Fibroblast of lung (primary cell): ENCODE data around the gene SNN. TPM values are rescaled to one million over a fixed set of nuclear protein-coding genes. Genes with fewer than 3 reads are reported as not detected.

Experiments used
- DNase-seq, 2 donors: peaks; one replicate each; pipeline versions ENCODE4 v3.0.0 to v3.0.0-alpha.2; 2010; ENCODE audit warnings: low read depth in 2 of 2
- H2AFZ ChIP-seq: 2 replicates; pipeline ENCODE4 v1.5.1; 2012; ENCODE audit warnings: low read length, control low read depth, inconsistent platforms
- H3K27ac ChIP-seq: 2 replicates; pipeline ENCODE4 v1.5.1; 2011; ENCODE audit warnings: low read length, control low read depth; ENCODE audit not compliant: insufficient read depth
- H3K27me3 ChIP-seq: 2 replicates; pipeline ENCODE4 v1.5.1; 2011; ENCODE audit warnings: mild to moderate bottlenecking, low read length; ENCODE audit not compliant: control insufficient read depth, insufficient read depth
- H3K36me3 ChIP-seq: 2 replicates; pipeline ENCODE4 v1.5.1; 2011; ENCODE audit warnings: low read length; ENCODE audit not compliant: control insufficient read depth, insufficient read depth
- H3K4me1 ChIP-seq: 2 replicates; pipeline ENCODE4 v1.5.1; 2011; ENCODE audit warnings: low read length; ENCODE audit not compliant: control insufficient read depth, insufficient read depth; ENCODE audit errors: extremely low read depth
- H3K4me2 ChIP-seq: 2 replicates; pipeline ENCODE4 v1.5.1; 2011; ENCODE audit warnings: low read length, control low read depth; ENCODE audit not compliant: insufficient read depth; ENCODE audit errors: extremely low read depth
- H3K4me3 ChIP-seq, 4 experiments: fragments of 200-600 bp in 1 of 4; sonication (generic) in 1 of 4; replicated peaks in 1 of 4; 2 replicates each; pipeline ENCODE4 v1.5.1; 2011 to 2016; ENCODE audit warnings: low read length in 4 of 4, low read depth in 3 of 4, mild to moderate bottlenecking in 3 of 4, control low read depth in 2 of 4, inconsistent platforms in 1 of 4, mixed read lengths in 1 of 4; ENCODE audit not compliant: insufficient read depth in 1 of 4; ENCODE audit errors: control extremely low read depth in 1 of 4
- H3K79me2 ChIP-seq: 2 replicates; pipeline ENCODE4 v1.5.1; 2012; ENCODE audit warnings: mild to moderate bottlenecking, low read length, inconsistent platforms; ENCODE audit not compliant: control insufficient read depth, insufficient read depth
- H3K9ac ChIP-seq: 2 replicates; pipeline ENCODE4 v1.5.1; 2011; ENCODE audit warnings: mild to moderate bottlenecking, low read length, control low read depth; ENCODE audit not compliant: insufficient read depth
- H3K9me3 ChIP-seq: 2 replicates; pipeline ENCODE4 v1.5.1; 2012; ENCODE audit warnings: low read depth, low read length; ENCODE audit not compliant: control insufficient read depth, insufficient read depth
- H4K20me1 ChIP-seq: 2 replicates; pipeline ENCODE4 v1.5.1; 2011; ENCODE audit warnings: low read length; ENCODE audit not compliant: control insufficient read depth, insufficient read depth; ENCODE audit errors: extremely low read depth
- EZH2 ChIP-seq: IDR thresholded peaks from 2 replicates; pipeline ENCODE4 v1.5.1; 2012; ENCODE audit warnings: low read length, control low read depth, mild to moderate bottlenecking; ENCODE audit errors: missing control alignments
- polyA plus RNA-seq, 2 donors: library from polyadenylated mRNA; depleted of rRNA in 1 of 2; stranded (reverse) in 1 of 2; unstranded in 1 of 2; fragments of >200 nt; gene quantifications; 2 replicates each; pipeline ENCODE4 v1.2.1, GENCODE V29; 2011 to 2012; ENCODE audit warnings: missing spikeins in 1 of 2
- total RNA-seq: library from RNA; depleted of rRNA; stranded (reverse); fragments of >200 nt; gene quantifications from 2 replicates; pipeline ENCODE4 v1.2.1, GENCODE V29; 2014
- TF ChIP-seq, protein P1 (sequence below), 2 donors: IDR thresholded peaks in 1 of 2; conservative IDR thresholded peaks in 1 of 2; 1 replicate in 1 of 2; 2 replicates in 1 of 2; pipeline ENCODE4 v1.5.1; 2011 to 2012; ENCODE audit warnings: low read length in 2 of 2, control low read depth in 1 of 2, inconsistent platforms in 1 of 2, low read depth in 1 of 2, mild to moderate bottlenecking in 1 of 2

The SNN gene
- total and polyA plus RNA-seq, 2 donors (not counting 1 experiment from before 2014, with no cell fraction given) = 17.5 to 24.9 TPM

DNA sequence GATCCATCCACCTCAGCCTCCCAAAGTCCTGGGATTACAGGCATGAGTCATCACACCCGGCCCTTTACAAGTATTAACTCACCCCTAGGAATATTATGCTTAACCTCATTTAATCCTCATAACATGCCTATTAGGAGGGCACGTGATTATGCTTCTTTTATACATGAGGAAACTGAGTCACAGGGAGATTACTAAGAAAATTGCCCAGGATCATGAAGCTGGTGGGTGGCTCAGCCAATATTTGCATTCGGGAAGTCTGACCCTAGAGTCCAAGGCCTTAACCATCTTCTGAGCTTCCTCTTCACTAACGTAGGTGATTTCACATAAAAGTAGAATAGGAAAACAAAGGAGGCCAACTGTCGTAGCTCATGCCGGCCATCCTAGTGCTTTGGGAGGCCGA is 19.0 kb upstream of the SNN start:
- no peaks in the 10 kb centered on the region for H3K27me3 ChIP-seq
- no peak overlapping the region for H2AFZ ChIP-seq
- no peak overlapping the region for H3K9ac ChIP-seq
- no peaks in the 10 kb centered on the region for H3K4me1 ChIP-seq
- no peak for DNase-seq
- H3K27ac ChIP-seq = no peak overlapping the region
- no peaks in the 10 kb centered on the region for H3K9me3 ChIP-seq
- no peaks in the 10 kb centered on the region for H3K79me2 ChIP-seq
- no peaks in the 10 kb centered on the region for H4K20me1 ChIP-seq
- H3K4me3 ChIP-seq = no peak overlapping the region
- no peaks in the 10 kb centered on the region for H3K36me3 ChIP-seq
- H3K4me2 ChIP-seq = no peak overlapping the region
- TF ChIP-seq, protein P1, sequence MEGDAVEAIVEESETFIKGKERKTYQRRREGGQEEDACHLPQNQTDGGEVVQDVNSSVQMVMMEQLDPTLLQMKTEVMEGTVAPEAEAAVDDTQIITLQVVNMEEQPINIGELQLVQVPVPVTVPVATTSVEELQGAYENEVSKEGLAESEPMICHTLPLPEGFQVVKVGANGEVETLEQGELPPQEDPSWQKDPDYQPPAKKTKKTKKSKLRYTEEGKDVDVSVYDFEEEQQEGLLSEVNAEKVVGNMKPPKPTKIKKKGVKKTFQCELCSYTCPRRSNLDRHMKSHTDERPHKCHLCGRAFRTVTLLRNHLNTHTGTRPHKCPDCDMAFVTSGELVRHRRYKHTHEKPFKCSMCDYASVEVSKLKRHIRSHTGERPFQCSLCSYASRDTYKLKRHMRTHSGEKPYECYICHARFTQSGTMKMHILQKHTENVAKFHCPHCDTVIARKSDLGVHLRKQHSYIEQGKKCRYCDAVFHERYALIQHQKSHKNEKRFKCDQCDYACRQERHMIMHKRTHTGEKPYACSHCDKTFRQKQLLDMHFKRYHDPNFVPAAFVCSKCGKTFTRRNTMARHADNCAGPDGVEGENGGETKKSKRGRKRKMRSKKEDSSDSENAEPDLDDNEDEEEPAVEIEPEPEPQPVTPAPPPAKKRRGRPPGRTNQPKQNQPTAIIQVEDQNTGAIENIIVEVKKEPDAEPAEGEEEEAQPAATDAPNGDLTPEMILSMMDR (conservative IDR thresholded peaks at IDR 0.05 in 1 of 2, IDR thresholded peaks at IDR 0.05 in 1 of 2; ENCODE audit: low read depth in 1 of 2, low read length in 2 of 2) = no peak
- TF ChIP-seq EZH2 = no peak

GRCh38 chr16:11650641-11651591 is 17.3 kb upstream of the SNN start:
- H3K9me3 ChIP-seq = no peaks in the 10 kb centered on the region
- TF ChIP-seq, protein P1 (conservative IDR thresholded peaks at IDR 0.05 in 1 of 2, IDR thresholded peaks at IDR 0.05 in 1 of 2; ENCODE audit: low read depth in 1 of 2, low read length in 2 of 2) = no peak
- TF ChIP-seq EZH2 = no peak
- no peaks in the 10 kb centered on the region for H3K79me2 ChIP-seq
- no peak overlapping the region for H3K27ac ChIP-seq
- H3K4me2 ChIP-seq = no peak overlapping the region
- no peaks in the 10 kb centered on the region for H3K4me1 ChIP-seq
- no peaks in the 10 kb centered on the region for H3K27me3 ChIP-seq
- no peak overlapping the region for H3K9ac ChIP-seq
- no peak overlapping the region for H2AFZ ChIP-seq
- H3K4me3 ChIP-seq = no peak overlapping the region
- H4K20me1 ChIP-seq = no peaks in the 10 kb centered on the region
- H3K36me3 ChIP-seq = no peaks in the 10 kb centered on the region
- no peak for DNase-seq

DNA sequence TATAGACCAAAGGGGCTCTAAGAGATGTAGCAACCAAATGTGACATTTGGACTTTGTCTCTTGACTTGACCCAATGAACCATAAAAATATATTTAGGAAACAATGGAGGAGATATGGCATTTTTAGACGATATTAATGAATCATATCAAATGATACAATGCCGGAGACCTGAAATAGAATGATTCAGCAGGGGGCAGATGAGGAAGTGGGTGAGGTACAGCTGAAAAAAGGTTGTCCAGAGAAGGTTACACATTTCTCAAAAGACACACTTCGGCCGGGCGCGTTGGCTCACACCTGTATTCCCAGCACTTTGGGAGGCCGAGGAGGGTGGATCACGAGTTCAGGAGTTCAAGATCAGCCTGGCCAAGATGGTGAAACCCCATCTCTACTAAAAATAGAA is 16.5 kb upstream of the SNN start:
- H3K36me3 ChIP-seq = no peaks in the 10 kb centered on the region
- TF ChIP-seq, protein P1 (conservative IDR thresholded peaks at IDR 0.05 in 1 of 2, IDR thresholded peaks at IDR 0.05 in 1 of 2; ENCODE audit: low read depth in 1 of 2, low read length in 2 of 2) = no peak
- TF ChIP-seq EZH2 = no peak
- no peaks in the 10 kb centered on the region for H3K27me3 ChIP-seq
- no peaks in the 10 kb centered on the region for H3K4me1 ChIP-seq
- no peaks in the 10 kb centered on the region for H4K20me1 ChIP-seq
- H3K4me3 ChIP-seq = no peak overlapping the region
- no peaks in the 10 kb centered on the region for H3K9me3 ChIP-seq
- H3K27ac ChIP-seq = no peak overlapping the region
- DNase-seq = no peak
- H3K9ac ChIP-seq = no peak overlapping the region
- H3K79me2 ChIP-seq = no peaks in the 10 kb centered on the region
- H2AFZ ChIP-seq = no peak overlapping the region
- no peak overlapping the region for H3K4me2 ChIP-seq
